ENCODE data around the gene PUM2.
"Not testable (repeated sequence)": the region's sequence is repeated elsewhere in the genome, so short reads cannot be mapped to it uniquely, and the experiment has no call there.

The PUM2 gene

DNA sequence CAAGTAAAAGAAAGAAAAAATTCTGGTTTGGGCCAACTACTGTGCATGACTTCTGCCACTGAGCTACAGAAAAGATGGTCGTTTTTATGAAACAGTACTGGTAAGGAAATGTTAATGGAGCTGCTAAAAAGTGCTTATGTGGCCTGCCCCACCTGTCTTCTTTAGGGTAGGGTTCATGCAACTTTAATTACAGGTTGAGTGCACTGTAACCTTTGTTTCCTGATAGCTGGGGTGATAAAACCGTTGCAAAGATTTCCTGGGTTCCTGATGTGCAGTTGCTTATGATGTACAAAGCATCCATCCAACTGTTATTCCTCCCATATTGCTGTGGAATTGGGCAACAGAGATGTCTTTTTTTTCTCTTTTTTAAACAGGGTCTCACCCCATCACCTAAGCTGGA lies 34.3 kb upstream of the PUM2 start:
- Histone ChIP-seq H3K27ac (ENCODE audit: insufficient read depth, low read length, poor library complexity, severe bottlenecking) (no peak overlapping the region), H3K4me1 (ENCODE audit: control insufficient read depth, insufficient read depth, low read length, poor library complexity, severe bottlenecking) (no peaks in the 10 kb centered on the region), H3K4me3 (ENCODE audit: insufficient read depth, low read depth, low read length, poor library complexity, severe bottlenecking) (no peak overlapping the region), H3K9me3 (ENCODE audit: control insufficient read depth, low read length) (no peaks in the 10 kb centered on the region), H3K27me3 (replicated peaks; ENCODE audit: control insufficient read depth, insufficient read depth, low read length, poor library complexity, severe bottlenecking) (no peaks in the 10 kb centered on the region), H3K36me3 (ENCODE audit: control insufficient read depth, insufficient read depth, low read length) (no peaks in the 10 kb centered on the region)
- no peak for DNase-seq

DNA sequence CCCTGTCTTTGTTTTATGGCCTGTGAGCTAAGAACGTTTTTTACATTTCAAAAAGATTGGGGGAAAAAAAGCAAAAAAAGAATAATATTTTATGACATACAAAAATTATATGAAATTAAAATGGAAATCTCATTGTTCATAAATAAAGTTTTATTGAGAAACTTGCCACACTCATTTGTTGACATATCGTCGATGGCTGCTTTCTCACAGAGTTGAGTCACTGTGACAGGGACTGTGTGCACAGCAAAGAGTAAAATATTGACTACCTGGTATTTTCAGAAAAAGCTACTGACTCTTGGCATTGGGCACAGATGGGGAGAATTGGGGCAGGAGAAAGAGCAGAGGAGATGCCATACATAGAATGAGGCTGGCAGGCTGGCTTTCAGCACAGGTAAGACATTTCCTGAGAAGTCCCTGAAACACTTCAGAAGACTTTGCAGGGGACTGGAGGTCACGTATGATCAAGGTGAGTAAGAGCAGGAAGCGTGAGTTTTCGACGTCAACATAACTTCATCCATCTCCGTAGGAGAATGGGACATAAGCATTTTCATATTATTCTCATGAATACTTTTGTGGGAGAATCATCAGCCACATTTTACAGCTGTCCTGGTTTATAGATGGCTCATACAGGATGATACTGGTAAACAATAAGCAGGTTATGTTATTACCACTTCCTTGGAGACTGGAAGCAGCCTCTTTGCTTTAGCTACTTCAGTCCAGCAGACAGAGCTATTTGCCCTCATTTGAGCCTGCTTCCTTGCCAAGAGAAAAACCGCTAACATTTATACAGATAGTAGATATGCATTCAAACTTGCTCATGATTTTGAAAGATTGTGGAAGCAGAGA lies 32.5 kb upstream of the PUM2 start:
- H3K27me3 ChIP-seq (replicated peaks; ENCODE audit: control insufficient read depth, insufficient read depth, low read length, poor library complexity, severe bottlenecking), result no peaks in the 10 kb centered on the region
- no peak overlapping the region for H3K4me3 ChIP-seq (ENCODE audit: insufficient read depth, low read depth, low read length, poor library complexity, severe bottlenecking)
- DNase-seq, result no peak
- H3K36me3 ChIP-seq (ENCODE audit: control insufficient read depth, insufficient read depth, low read length), result no peaks in the 10 kb centered on the region
- no peaks in the 10 kb centered on the region for H3K4me1 ChIP-seq (ENCODE audit: control insufficient read depth, insufficient read depth, low read length, poor library complexity, severe bottlenecking)
- no peaks in the 10 kb centered on the region for H3K9me3 ChIP-seq (ENCODE audit: control insufficient read depth, low read length)
- no peak overlapping the region for H3K27ac ChIP-seq (ENCODE audit: insufficient read depth, low read length, poor library complexity, severe bottlenecking)

DNA sequence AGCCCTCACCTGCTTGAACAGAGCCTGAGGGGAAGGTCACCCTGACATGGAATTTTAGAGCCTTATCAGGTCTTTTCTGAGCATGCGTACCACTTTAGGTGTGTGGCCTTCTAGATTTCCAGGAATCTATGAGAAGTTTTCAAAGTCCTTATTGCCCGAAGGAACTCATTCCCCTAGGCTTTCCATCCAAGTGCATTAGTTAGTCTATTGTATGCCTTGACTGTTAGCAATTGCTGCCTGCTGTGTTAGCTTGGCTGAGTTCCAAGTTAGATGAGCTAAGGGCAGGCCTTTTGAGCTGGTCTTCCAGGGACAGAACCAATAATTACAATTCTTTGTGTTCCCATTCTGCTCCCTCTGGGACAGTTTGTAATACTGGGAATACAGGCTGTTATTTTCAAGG lies 30.8 kb upstream of the PUM2 start:
- Histone ChIP-seq H3K9me3 (ENCODE audit: control insufficient read depth, low read length) (no peaks in the 10 kb centered on the region), H3K36me3 (ENCODE audit: control insufficient read depth, insufficient read depth, low read length) (no peaks in the 10 kb centered on the region), H3K27me3 (replicated peaks; ENCODE audit: control insufficient read depth, insufficient read depth, low read length, poor library complexity, severe bottlenecking) (no peaks in the 10 kb centered on the region), H3K27ac (ENCODE audit: insufficient read depth, low read length, poor library complexity, severe bottlenecking) (no peak overlapping the region), H3K4me1 (ENCODE audit: control insufficient read depth, insufficient read depth, low read length, poor library complexity, severe bottlenecking) (no peaks in the 10 kb centered on the region), H3K4me3 (ENCODE audit: insufficient read depth, low read depth, low read length, poor library complexity, severe bottlenecking) (no peak overlapping the region)
- no peak for DNase-seq

DNA sequence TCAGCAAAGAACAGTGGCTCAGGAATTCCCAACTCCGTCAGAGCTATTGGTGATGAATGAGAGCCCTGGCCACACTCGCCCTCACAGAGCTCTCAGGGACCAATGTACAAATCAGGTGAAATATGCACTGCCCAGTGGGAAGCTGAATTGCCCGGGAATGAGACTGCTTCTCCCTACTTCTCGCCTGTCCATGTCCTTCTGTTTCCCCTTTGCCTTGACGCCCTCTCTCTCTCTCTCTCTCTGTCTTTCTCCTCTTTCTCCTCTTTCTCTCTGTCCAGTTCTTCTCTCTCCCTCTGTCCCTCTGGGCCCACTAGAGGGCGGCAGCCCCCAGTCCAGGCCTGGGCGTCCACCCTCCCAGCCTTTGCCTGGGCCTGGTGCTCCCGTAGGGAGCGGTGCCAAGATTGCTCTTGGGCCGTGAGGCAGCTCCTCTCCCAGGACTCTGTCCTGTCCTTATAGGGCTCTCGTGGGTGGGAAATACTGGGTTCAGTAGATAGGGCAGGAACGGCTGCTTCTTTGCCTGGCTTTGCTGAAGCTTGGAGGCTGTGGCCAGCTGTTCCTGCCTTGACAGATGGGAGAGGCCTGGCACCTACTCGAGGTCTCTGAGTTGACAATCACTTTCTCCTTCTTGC lies 28.4 kb upstream of the PUM2 start:
- no peak for DNase-seq
- H3K4me3 ChIP-seq (ENCODE audit: insufficient read depth, low read depth, low read length, poor library complexity, severe bottlenecking), result no peak overlapping the region

DNA sequence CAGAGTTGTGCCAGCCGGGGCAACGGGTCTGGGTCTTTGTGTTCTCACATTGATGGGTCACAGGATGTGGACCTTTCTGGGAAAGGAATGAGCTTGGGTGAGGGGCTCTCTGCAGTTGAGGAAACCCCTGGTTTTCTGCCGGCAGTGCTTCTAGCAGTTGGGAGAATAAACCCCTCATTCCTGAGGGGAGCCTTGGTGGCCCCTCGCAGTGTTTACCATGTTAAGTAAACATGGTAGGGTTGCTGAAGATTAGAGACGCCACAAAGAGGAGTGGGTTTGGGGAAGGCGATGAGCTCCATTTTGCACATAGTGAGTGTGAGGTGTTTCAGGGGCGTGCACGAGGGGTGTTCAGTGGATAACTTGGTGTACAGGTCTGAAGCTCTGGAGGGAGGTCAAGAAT lies 27.7 kb upstream of the PUM2 start:
- no peak for DNase-seq
- H3K36me3 ChIP-seq (ENCODE audit: control insufficient read depth, insufficient read depth, low read length), result no peaks in the 10 kb centered on the region
- H3K4me1 ChIP-seq (ENCODE audit: control insufficient read depth, insufficient read depth, low read length, poor library complexity, severe bottlenecking), result no peaks in the 10 kb centered on the region
- H3K4me3 ChIP-seq (ENCODE audit: insufficient read depth, low read depth, low read length, poor library complexity, severe bottlenecking), result no peak overlapping the region
- H3K27me3 ChIP-seq (replicated peaks; ENCODE audit: control insufficient read depth, insufficient read depth, low read length, poor library complexity, severe bottlenecking), result no peaks in the 10 kb centered on the region
- no peaks in the 10 kb centered on the region for H3K9me3 ChIP-seq (ENCODE audit: control insufficient read depth, low read length)
- no peak overlapping the region for H3K27ac ChIP-seq (ENCODE audit: insufficient read depth, low read length, poor library complexity, severe bottlenecking)

More for the DNA sequence above, 28.4 kb upstream of the PUM2 start:
- Histone ChIP-seq H3K36me3 (ENCODE audit: control insufficient read depth, insufficient read depth, low read length) (no peaks in the 10 kb centered on the region), H3K27me3 (replicated peaks; ENCODE audit: control insufficient read depth, insufficient read depth, low read length, poor library complexity, severe bottlenecking) (no peaks in the 10 kb centered on the region), H3K4me1 (ENCODE audit: control insufficient read depth, insufficient read depth, low read length, poor library complexity, severe bottlenecking) (no peaks in the 10 kb centered on the region), H3K27ac (ENCODE audit: insufficient read depth, low read length, poor library complexity, severe bottlenecking) (no peak overlapping the region), H3K9me3 (ENCODE audit: control insufficient read depth, low read length) (no peaks in the 10 kb centered on the region)

DNA sequence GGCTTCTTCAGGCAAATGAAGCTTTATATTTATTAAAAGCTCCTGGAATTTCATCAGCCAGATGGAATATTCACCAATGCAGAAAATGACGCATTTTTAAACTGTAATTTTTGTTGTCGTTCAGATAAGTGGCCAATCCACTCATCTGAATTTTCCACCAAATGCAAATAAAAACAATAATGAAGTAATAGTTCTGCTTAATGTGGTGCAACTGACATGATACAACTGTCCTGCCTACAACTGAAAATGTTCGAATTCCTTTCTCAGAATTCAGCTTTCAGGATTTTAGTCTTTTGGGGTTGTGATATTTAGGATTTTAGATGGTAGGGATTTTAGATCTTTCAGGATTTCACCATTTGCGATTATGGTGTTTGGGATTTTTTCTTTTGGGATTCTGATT lies 27.1 kb upstream of the PUM2 start:
- no peak for DNase-seq
- H3K4me1 ChIP-seq (ENCODE audit: control insufficient read depth, insufficient read depth, low read length, poor library complexity, severe bottlenecking), result no peaks in the 10 kb centered on the region
- no peak overlapping the region for H3K27ac ChIP-seq (ENCODE audit: insufficient read depth, low read length, poor library complexity, severe bottlenecking)
- H3K36me3 ChIP-seq (ENCODE audit: control insufficient read depth, insufficient read depth, low read length), result no peaks in the 10 kb centered on the region
- H3K4me3 ChIP-seq (ENCODE audit: insufficient read depth, low read depth, low read length, poor library complexity, severe bottlenecking), result no peak overlapping the region
- no peaks in the 10 kb centered on the region for H3K9me3 ChIP-seq (ENCODE audit: control insufficient read depth, low read length)
- H3K27me3 ChIP-seq (replicated peaks; ENCODE audit: control insufficient read depth, insufficient read depth, low read length, poor library complexity, severe bottlenecking), result no peaks in the 10 kb centered on the region

DNA sequence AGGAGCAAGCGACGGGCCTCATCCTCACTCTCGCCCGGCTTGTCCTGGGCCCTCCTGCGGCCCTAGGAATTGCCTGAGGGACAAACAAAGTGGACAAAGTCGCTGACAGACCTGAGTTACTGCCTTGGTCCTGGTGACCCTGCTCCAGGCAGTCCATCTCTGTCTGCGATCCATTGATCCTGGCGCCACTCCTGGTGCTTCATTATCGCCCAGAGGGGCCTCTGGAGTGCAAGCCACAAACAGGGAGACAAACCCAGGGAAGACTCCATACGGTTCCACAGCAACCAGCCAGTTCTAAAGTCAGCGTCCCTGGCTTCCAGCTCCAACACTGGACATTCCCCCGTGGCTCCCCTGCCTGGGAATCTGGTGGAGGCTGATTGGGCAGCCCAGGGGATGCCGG lies 24.3 kb upstream of the PUM2 start:
- H3K4me1 ChIP-seq (ENCODE audit: control insufficient read depth, insufficient read depth, low read length, poor library complexity, severe bottlenecking); H3K4me3 ChIP-seq (ENCODE audit: insufficient read depth, low read depth, low read length, poor library complexity, severe bottlenecking); H3K36me3 ChIP-seq (ENCODE audit: control insufficient read depth, insufficient read depth, low read length); H3K27me3 ChIP-seq (replicated peaks; ENCODE audit: control insufficient read depth, insufficient read depth, low read length, poor library complexity, severe bottlenecking); H3K27ac ChIP-seq (ENCODE audit: insufficient read depth, low read length, poor library complexity, severe bottlenecking); DNase-seq; H3K9me3 ChIP-seq (ENCODE audit: control insufficient read depth, low read length): not testable (repeated sequence)

DNA sequence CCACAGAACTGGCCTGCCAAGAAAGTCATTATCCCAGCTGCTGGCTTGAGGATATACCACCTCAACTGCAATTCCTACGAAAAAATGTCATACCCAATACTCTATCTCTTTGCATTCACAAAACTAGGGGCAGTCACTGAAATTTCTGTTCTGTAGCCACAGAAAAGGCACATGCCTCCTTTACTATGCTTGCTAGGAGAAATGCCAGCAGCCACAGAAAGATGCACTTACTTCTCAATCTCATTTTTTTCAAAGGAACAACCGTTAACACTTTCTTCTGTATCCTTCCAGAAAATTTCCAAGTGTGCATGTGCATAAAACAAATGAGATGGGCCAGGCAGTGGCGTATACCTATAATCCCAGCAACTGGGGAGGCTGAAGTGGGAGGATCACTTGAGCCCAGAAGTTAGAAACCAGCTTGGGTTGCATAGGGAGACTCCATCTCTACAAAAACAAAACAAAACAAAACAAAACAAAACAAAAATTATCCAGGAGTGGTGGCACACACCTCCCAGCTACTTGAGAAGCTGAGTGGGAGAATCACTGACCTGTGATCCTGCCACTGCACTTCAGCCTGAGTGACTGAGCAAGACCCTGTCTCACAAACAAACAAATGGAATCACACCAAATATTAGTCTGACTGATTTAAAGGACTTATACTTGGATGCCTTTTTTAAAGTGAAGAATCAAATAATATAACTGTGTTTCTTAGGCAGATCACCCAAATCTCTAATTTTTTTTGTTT lies 22.4 kb upstream of the PUM2 start:
- H3K4me1 ChIP-seq (ENCODE audit: control insufficient read depth, insufficient read depth, low read length, poor library complexity, severe bottlenecking), result no peaks in the 10 kb centered on the region
- H3K9me3 ChIP-seq (ENCODE audit: control insufficient read depth, low read length), result no peaks in the 10 kb centered on the region
- no peaks in the 10 kb centered on the region for H3K27me3 ChIP-seq (replicated peaks; ENCODE audit: control insufficient read depth, insufficient read depth, low read length, poor library complexity, severe bottlenecking)
- H3K27ac ChIP-seq (ENCODE audit: insufficient read depth, low read length, poor library complexity, severe bottlenecking), result no peak overlapping the region
- H3K4me3 ChIP-seq (ENCODE audit: insufficient read depth, low read depth, low read length, poor library complexity, severe bottlenecking), result no peak overlapping the region
- no peaks in the 10 kb centered on the region for H3K36me3 ChIP-seq (ENCODE audit: control insufficient read depth, insufficient read depth, low read length)
- DNase-seq, result no peak

DNA sequence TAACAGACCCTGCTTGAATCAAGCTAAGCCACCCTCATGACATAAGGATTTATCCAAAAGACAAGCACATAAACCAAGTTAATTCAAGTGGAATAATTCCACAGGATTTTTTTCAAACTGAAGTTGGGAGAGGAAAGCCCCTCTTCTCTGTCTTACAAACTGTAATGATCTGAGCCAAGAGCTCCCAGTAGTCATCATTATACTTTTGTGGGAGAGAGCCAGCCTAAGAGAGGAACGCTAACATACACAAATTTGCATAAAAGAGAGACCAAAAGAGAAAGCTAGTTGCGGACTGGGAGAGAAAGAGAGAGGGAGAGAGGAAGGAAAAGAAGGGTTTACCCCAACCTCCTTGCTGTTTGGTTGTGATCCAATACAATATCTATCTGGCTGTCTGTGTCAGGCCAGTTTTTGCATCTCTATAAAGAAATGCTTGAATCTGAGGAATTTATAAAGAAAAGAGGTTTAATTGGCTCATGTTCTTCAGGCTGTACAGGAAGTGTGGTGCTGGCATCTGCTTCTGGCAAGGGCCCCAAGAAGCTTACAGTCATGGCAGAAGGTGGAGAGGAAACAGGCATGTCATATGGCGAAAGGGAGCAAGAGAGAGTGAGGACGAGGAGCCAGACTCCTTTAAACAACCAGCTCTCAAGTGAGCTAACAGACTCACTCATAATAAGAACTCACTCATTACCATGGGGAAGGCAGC lies 20.8 kb upstream of the PUM2 start:
- Histone ChIP-seq H3K4me1 (ENCODE audit: control insufficient read depth, insufficient read depth, low read length, poor library complexity, severe bottlenecking) (no peaks in the 10 kb centered on the region), H3K9me3 (ENCODE audit: control insufficient read depth, low read length) (no peaks in the 10 kb centered on the region), H3K27ac (ENCODE audit: insufficient read depth, low read length, poor library complexity, severe bottlenecking) (no peak overlapping the region), H3K27me3 (replicated peaks; ENCODE audit: control insufficient read depth, insufficient read depth, low read length, poor library complexity, severe bottlenecking) (no peaks in the 10 kb centered on the region), H3K4me3 (ENCODE audit: insufficient read depth, low read depth, low read length, poor library complexity, severe bottlenecking) (no peak overlapping the region), H3K36me3 (ENCODE audit: control insufficient read depth, insufficient read depth, low read length) (no peaks in the 10 kb centered on the region)
- DNase-seq, result no peak
